Endothelial cell of umbilical vein (primary cell): ENCODE data around the gene EMC8. TPM values are rescaled to one million over a fixed set of nuclear protein-coding genes. Genes with fewer than 3 reads are reported as not detected.
A peak's percentile ranks its signal among the peaks of the same experiment; 100 is the strongest.

ENCODE experiments used
- BruUV-seq: library from RNA; stranded (reverse); fragments of 400-500 nt; replicated peaks from 2 replicates; lab custom pipeline; 2021; lab: Mats Ljungman, UMichigan
- CTCF ChIA-PET: fragments of 300-600, 350-600 bp; sonication (Branson Sonifier 250); formaldehyde crosslinking; loops from one replicate; lab custom pipeline; 2021; ENCODE audit warnings: antibody characterized with exemption, inconsistent platforms; lab: Charles Lee
- POLR2A ChIA-PET: fragments of 300-600, 350-600 bp; sonication (Branson Sonifier 250); formaldehyde crosslinking; loops from one replicate; lab custom pipeline; 2021; ENCODE audit warnings: antibody characterized with exemption, inconsistent platforms; lab: Charles Lee
- DNase-seq: peaks from one replicate; pipeline ENCODE4 v3.0.0-alpha.2; 2011; ENCODE audit warnings: low read depth, low spot score
- FAIRE-seq: peaks from 2 replicates; lab custom pipeline; 2011; peaks lifted over from hg19 to GRCh38; lab: Jason Lieb, UNC
- H2AFZ ChIP-seq: 2 replicates; pipeline ENCODE4 v1.6.0; 2012; ENCODE audit warnings: low read depth, low read length, control low read depth, inconsistent platforms
- H3K27ac ChIP-seq: 2 replicates; pipeline ENCODE4 v1.5.1; 2011; ENCODE audit warnings: low read depth, mild to moderate bottlenecking, control low read depth, low read length, moderate library complexity; ENCODE audit not compliant: insufficient read depth
- H3K27me3 ChIP-seq, 2 experiments: 2 replicates each; pipeline versions ENCODE4 v1.6.0 to v1.6.1; 2011; ENCODE audit warnings: low read length in 2 of 2, mixed read lengths in 1 of 2; ENCODE audit not compliant: control insufficient read depth in 2 of 2, insufficient read depth in 2 of 2
- H3K36me3 ChIP-seq, 2 experiments: 2 replicates in 1 of 2; 3 replicates in 1 of 2; pipeline ENCODE4 v1.5.1; 2011; ENCODE audit warnings: low read length in 2 of 2, mild to moderate bottlenecking in 1 of 2, moderate library complexity in 1 of 2; ENCODE audit not compliant: control insufficient read depth in 2 of 2, insufficient read depth in 2 of 2; ENCODE audit errors: extremely low read depth in 1 of 2
- H3K4me1 ChIP-seq: 3 replicates; pipeline ENCODE4 v1.5.1; 2011; ENCODE audit warnings: mild to moderate bottlenecking, low read length; ENCODE audit not compliant: control insufficient read depth, insufficient read depth; ENCODE audit errors: extremely low read depth
- H3K4me2 ChIP-seq: 2 replicates; pipeline ENCODE4 v1.6.1; 2011; ENCODE audit warnings: low read length, control low read depth, mixed read lengths; ENCODE audit not compliant: insufficient read depth
- H3K4me3 ChIP-seq, 3 experiments: fragments of 200-600 bp in 1 of 3; sonication (generic), shearing (Covaris generic) in 1 of 3; replicated peaks in 1 of 3; 2 replicates each; pipeline ENCODE4 v1.5.1; 2011 to 2016; ENCODE audit warnings: control low read depth in 3 of 3, low read length in 3 of 3, mild to moderate bottlenecking in 2 of 3, inconsistent platforms in 1 of 3, low read depth in 1 of 3, moderate library complexity in 1 of 3; ENCODE audit not compliant: insufficient read depth in 1 of 3
- H3K79me2 ChIP-seq: 2 replicates; pipeline ENCODE4 v1.6.0; 2012; ENCODE audit warnings: low read length, inconsistent platforms; ENCODE audit not compliant: control insufficient read depth, insufficient read depth
- H3K9ac ChIP-seq: replicated peaks from 2 replicates; pipeline ENCODE3; 2011; ENCODE audit warnings: low read length, control low read depth; ENCODE audit not compliant: insufficient read depth; ENCODE audit errors: extremely low read depth
- H3K9me1 ChIP-seq: replicated peaks from 3 replicates; pipeline ENCODE4 v1.6.0; 2011; ENCODE audit warnings: mild to moderate bottlenecking, low read length; ENCODE audit not compliant: control insufficient read depth, insufficient read depth; ENCODE audit errors: extremely low read depth
- H3K9me3 ChIP-seq: replicated peaks from 2 replicates; pipeline ENCODE4 v1.5.1; 2012; ENCODE audit warnings: low read length, inconsistent platforms; ENCODE audit not compliant: control insufficient read depth, insufficient read depth
- H4K20me1 ChIP-seq: replicated peaks from 2 replicates; pipeline ENCODE3; 2011; ENCODE audit warnings: mild to moderate bottlenecking, low read length; ENCODE audit not compliant: control insufficient read depth, insufficient read depth; ENCODE audit errors: extremely low read depth
- EZH2 ChIP-seq: IDR thresholded peaks from 2 replicates; pipeline ENCODE4 v1.6.1; 2012; ENCODE audit warnings: borderline replicate concordance, low read depth, mild to moderate bottlenecking, moderate library complexity, low read length, inconsistent platforms; ENCODE audit not compliant: severe bottlenecking
- FOS ChIP-seq: IDR thresholded peaks from 2 replicates; pipeline ENCODE4 v1.6.1; 2011; ENCODE audit warnings: mild to moderate bottlenecking, low read length, moderate library complexity, borderline replicate concordance; ENCODE audit not compliant: insufficient read depth
- GATA2 ChIP-seq: IDR thresholded peaks from 2 replicates; pipeline ENCODE4 v1.7.0; 2011; ENCODE audit warnings: low read depth, mild to moderate bottlenecking, moderate library complexity, mixed read lengths, low read length; ENCODE audit not compliant: insufficient read length, insufficient read depth
- MYC ChIP-seq: IDR thresholded peaks from one replicate; pipeline ENCODE4 v1.6.1; 2011; ENCODE audit warnings: mild to moderate bottlenecking, low read depth, low read length
- POLR2A ChIP-seq: IDR thresholded peaks from 2 replicates; pipeline ENCODE4 v1.6.1; 2012; ENCODE audit warnings: low read depth, mild to moderate bottlenecking, control low read depth, low read length
- POLR2AphosphoS5 ChIP-seq: IDR thresholded peaks from 2 replicates; pipeline ENCODE4 v1.6.1; 2012; ENCODE audit warnings: low read depth, mild to moderate bottlenecking, control low read depth, low read length, moderate library complexity; ENCODE audit not compliant: insufficient read depth
- dilution Hi-C: fragments of 300-500 bp; cut with MboI; formaldehyde crosslinking; loops from one replicate; pipeline ENCODE4 v1.15.0; 2019; ENCODE audit warnings: low sequenced_read_pairs; ENCODE audit not compliant: extremely low pct_ligation_motif_present
- intact Hi-C: fragments of 100-400 bp; cut with micrococcal nuclease; formaldehyde crosslinking; loops from one replicate; pipeline ENCODE4 v1.10.0; 2022
- polyA plus RNA-seq, 4 experiments: library from polyadenylated mRNA; depleted of rRNA in 3 of 4; stranded (reverse) in 3 of 4; unstranded in 1 of 4; fragments of >200 nt; gene quantifications; 2 replicates each; pipeline versions ENCODE4 v1.2.1 to v1.2.3, GENCODE V29; 2011 to 2012; ENCODE audit warnings: missing spikeins in 1 of 4
- total RNA-seq: library from RNA; stranded (reverse); gene quantifications from 2 replicates; pipeline ENCODE4 v1.2.3, GENCODE V29; 2021
- TF ChIP-seq, protein P1 (sequence below): IDR thresholded peaks from 2 replicates; pipeline ENCODE4 v1.6.1; 2011; ENCODE audit not compliant: insufficient read depth, insufficient read length

EMC8 gene
- total and polyA plus RNA-seq, 2 donors (not counting 3 experiments of a cell fraction or from before 2014, with no cell fraction given), result 51.2 to 59.6 TPM

DNA sequence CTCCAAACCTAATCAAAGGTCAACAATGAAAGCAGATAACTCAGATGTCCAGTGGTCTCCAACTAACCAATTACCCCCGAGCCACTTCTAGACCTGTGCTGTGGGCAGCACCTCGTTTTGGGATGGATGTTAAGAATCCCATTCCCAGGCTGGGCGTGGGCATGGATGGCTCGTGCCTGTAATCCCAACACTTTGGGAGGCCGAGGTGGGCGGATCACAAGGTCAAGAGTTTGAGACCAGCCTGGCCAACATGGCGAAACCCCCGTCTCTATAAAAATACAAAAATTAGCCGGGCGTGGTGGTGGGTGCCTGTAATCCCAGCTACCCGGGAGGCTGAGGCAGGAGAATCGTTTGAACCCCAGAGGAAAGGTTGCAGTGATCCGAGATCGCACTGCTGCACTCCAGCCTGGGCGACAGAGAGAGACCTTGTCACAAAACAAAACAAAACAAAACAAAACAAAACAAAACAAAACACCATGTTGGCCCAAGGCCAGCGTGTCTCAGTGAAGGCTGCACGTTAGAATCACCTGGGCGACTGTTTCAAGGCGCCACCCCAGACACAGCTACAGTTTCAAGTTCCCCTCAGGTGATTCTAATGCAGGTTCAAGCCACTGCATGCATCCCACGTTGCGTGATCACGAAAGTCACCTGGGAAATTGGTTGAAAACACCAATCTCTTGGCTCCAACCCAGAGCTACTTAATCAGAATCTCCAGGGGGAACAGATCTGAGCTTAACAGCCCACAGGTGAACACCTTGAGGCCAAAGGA lies 21.4 kb upstream of the EMC8 start:
- H3K79me2 ChIP-seq, result no peaks in the 10 kb centered on the region
- H3K27ac ChIP-seq, result no peak overlapping the region
- peaks cover 0 to 2% of the 10 kb centered on the region in 2 experiments for H3K27me3 ChIP-seq
- no peak overlapping the region for H3K4me3 ChIP-seq
- H3K4me1 ChIP-seq, result no peaks in the 10 kb centered on the region
- CTCF ChIA-PET, result interaction anchor here (0.8 to 8.2 kb wide), 34 partner anchors 8 to 698 kb away, joined by 3 to 564 read pairs (median 6); partner anchors contain the start of gene IRF8
- BruUV-seq, result no TSS peak
- no peaks in the 10 kb centered on the region for H3K36me3 ChIP-seq
- H2AFZ ChIP-seq, result no peak overlapping the region
- H3K4me2 ChIP-seq, result no peak overlapping the region
- DNase-seq, result no peak
- no peak for FAIRE-seq
- TF ChIP-seq EZH2 (peak; percentile 29), POLR2AphosphoS5 (no peak), MYC (no peak)
- no peaks in the 10 kb centered on the region for H4K20me1 ChIP-seq
- POLR2A ChIA-PET, result no interaction called here
- no peaks in the 10 kb centered on the region for H3K9me3 ChIP-seq
- dilution Hi-C loops (no loop called here), intact Hi-C loops (loop anchor here (1.0 to 5.0 kb wide), 4 partner anchors 58 to 697 kb away; partner anchors contain the start of gene IRF8)
- H3K9ac ChIP-seq, result no peak overlapping the region
- H3K9me1 ChIP-seq, result no peaks in the 10 kb centered on the region

DNA sequence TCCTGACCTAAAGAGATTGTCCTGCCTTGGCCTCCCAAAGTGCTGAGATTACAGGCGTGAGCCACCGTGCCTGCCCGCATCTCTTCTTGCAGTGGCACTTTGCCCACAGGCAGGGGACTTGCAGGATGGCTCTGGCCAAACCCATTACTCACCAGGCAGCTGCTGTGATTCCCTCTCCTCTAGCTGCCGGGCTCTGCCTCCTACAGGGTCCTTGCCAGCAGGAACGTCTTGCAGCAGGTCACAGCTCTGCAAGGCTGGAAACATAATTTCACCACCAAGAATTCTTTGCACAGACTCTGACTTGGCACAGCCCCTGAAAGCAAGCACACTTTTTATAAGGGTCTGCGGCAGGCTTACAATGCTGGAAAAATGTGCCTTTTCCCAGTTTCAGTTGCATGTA lies 20.4 kb upstream of the EMC8 start:
- intact Hi-C loops, result loop anchor here (1.0 to 5.0 kb wide), 3 partner anchors 59 to 197 kb away; partner anchors contain the start of gene IRF8
- H3K27ac ChIP-seq, result no peak overlapping the region
- H3K4me1 ChIP-seq, result no peaks in the 10 kb centered on the region
- TF ChIP-seq GATA2, result no peak
- TF ChIP-seq EZH2, result no peak
- TF ChIP-seq, protein P1, sequence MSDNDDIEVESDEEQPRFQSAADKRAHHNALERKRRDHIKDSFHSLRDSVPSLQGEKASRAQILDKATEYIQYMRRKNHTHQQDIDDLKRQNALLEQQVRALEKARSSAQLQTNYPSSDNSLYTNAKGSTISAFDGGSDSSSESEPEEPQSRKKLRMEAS, result no peak
- TF ChIP-seq POLR2A, result no peak
- TF ChIP-seq FOS, result no peak
- TF ChIP-seq POLR2AphosphoS5, result no peak
- no peak for TF ChIP-seq MYC
- ChIA-PET POLR2A (no interaction called here), CTCF (interaction anchor here (0.6 to 8.2 kb wide), 32 partner anchors 10 to 703 kb away, joined by 3 to 564 read pairs (median 4); partner anchors contain the start of genes COX4I1 and EMC8)
- FAIRE-seq (no peak), DNase-seq (no peak)
- H3K36me3 ChIP-seq, result no peaks in the 10 kb centered on the region
- H3K9me3 ChIP-seq, result no peaks in the 10 kb centered on the region
- no peaks in the 10 kb centered on the region for H4K20me1 ChIP-seq
- H3K9ac ChIP-seq, result no peak overlapping the region
- BruUV-seq, result no TSS peak
- no peaks in the 10 kb centered on the region for H3K79me2 ChIP-seq
- peaks cover 0 to 2% of the 10 kb centered on the region in 2 experiments for H3K27me3 ChIP-seq
- H3K4me3 ChIP-seq, result no peak overlapping the region
- no peak overlapping the region for H2AFZ ChIP-seq
- dilution Hi-C loops, result no loop called here
- H3K4me2 ChIP-seq, result no peak overlapping the region
- no peaks in the 10 kb centered on the region for H3K9me1 ChIP-seq
